HepG2 (cell line): ENCODE measurements around the gene PLK5. TPM values are rescaled to one million over a fixed set of nuclear protein-coding genes. Genes with fewer than 3 reads are reported as not detected.

Experiments used
- RARG ChIP-seq: sonication (generic); formaldehyde crosslinking; IDR thresholded peaks from 2 replicates; pipeline ENCODE4 v1.4.0; 2020; ENCODE audit warnings: low read depth, mild to moderate bottlenecking, missing genetic modification reagents
- USF2 ChIP-seq, 2 experiments: sonication (generic) in 1 of 2; formaldehyde crosslinking in 1 of 2; IDR thresholded peaks; 2 replicates each; pipeline versions ENCODE4 v1.5.1 to v1.6.1; 2011 to 2020; ENCODE audit warnings: borderline replicate concordance in 1 of 2, low read depth in 1 of 2, low read length in 1 of 2, mild to moderate bottlenecking in 1 of 2, missing genetic modification reagents in 1 of 2, moderate library complexity in 1 of 2
- ZNF407 ChIP-seq: sonication (generic); formaldehyde crosslinking; IDR thresholded peaks from one replicate; pipeline ENCODE4 v1.5.1; 2020; ENCODE audit warnings: mild to moderate bottlenecking, missing genetic modification reagents; ENCODE audit errors: not compliant biosample characterization
- polyA plus RNA-seq, 8 experiments: library from polyadenylated mRNA; depleted of rRNA in 3 of 8; stranded (reverse) in 7 of 8; unstranded in 1 of 8; fragments of >200 nt; fragmentation: Illumina TruSeq in 4 of 8; extraction: Trizol in 4 of 8; gene quantifications; 2 replicates each; pipeline versions ENCODE4 v1.2.1 to v1.2.3, GENCODE V29; 2011 to 2016; ENCODE audit warnings: low read depth in 4 of 8, missing spikeins in 1 of 8, mixed read lengths in 1 of 8; ENCODE audit not compliant: insufficient read depth in 1 of 8
- small RNA-seq, 3 experiments: library from RNA; depleted of rRNA; stranded (forward); fragments of <200 nt; gene quantifications; one replicate each; pipeline ENCODE3, GENCODE V24; 2012; ENCODE audit warnings: low read depth in 2 of 3, low replicate concordance in 1 of 3; ENCODE audit not compliant: insufficient read length in 3 of 3, insufficient read depth in 2 of 3
- total RNA-seq, 5 experiments: library from RNA; depleted of rRNA; stranded (reverse); fragments of >200 nt; fragmentation: Illumina TruSeq; extraction: Trizol; gene quantifications; 2 replicates each; pipeline ENCODE4 v1.2.3, GENCODE V29; 2016; ENCODE audit warnings: low read depth in 1 of 5

PLK5 gene
- total and polyA plus RNA-seq, 2 of the 13 experiments (the other 11 are each of a cell fraction or from before 2014, with no cell fraction given) = not detected

DNA sequence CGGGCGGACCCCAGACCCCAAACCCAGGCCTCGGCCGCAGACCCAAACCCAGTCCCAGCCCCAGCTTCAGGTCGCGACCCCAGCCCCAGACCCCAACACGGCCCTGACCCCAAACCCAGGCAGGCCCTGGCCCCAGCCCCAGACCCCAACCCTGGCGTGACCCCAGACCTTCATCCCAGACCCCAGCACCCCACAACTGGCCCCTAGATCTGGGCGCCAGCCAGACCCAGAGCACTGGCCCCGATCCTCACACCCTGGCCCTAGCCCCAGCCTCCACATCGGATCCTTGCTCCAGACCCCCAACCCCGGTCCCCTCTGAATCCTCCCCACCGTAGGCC is 61.3 kb downstream of the PLK5 start (continued):
- TF ChIP-seq ZNF407 (CRISPR knock-in tag) (no peak), USF2 (IDR thresholded peaks at IDR 0.05; ENCODE audit: low read depth, low read length) (no peak), USF2 (CRISPR knock-in tag; IDR thresholded peaks at IDR 0.05; ENCODE audit: borderline replicate concordance) (no peak), RARG (CRISPR knock-in tag) (no peak)
- TF ChIP-seq, all 625 proteins: peak for 0

Small RNAs within 50 kb of the gene (small RNA-seq; reads per million reads assigned to genes)
- 0 reads per million in 3 experiments for gene AC005943.2
- gene RN7SL477P = 0 reads per million in 3 experiments

Other genes with a start within 250 kb of the PLK5 start
- 21.9 and 31.3 TPM in 2 replicates for gene FAM174C, start 248.5 kb upstream of the PLK5 start, total RNA-seq (2016; rRNA removed; fragmentation: Illumina TruSeq; extraction: Trizol)
- gene FAM174C, start 248.5 kb upstream of the PLK5 start, polyA plus RNA-seq (2011; rRNA removed) = 19.5 and 21.2 TPM in 2 replicates
- gene EFNA2, start 238.2 kb upstream of the PLK5 start, total RNA-seq (2016; rRNA removed; fragmentation: Illumina TruSeq; extraction: Trizol) = 4.3 and 9.9 TPM in 2 replicates
- gene EFNA2, start 238.2 kb upstream of the PLK5 start, polyA plus RNA-seq (2011; rRNA removed) = 6.0 and 11.1 TPM in 2 replicates
- 41.9 and 66.9 TPM in 2 replicates for gene NDUFS7, start 140.2 kb upstream of the PLK5 start, total RNA-seq (2016; rRNA removed; fragmentation: Illumina TruSeq; extraction: Trizol)
- gene NDUFS7, start 140.2 kb upstream of the PLK5 start, polyA plus RNA-seq (2011; rRNA removed) = 34.3 and 39.2 TPM in 2 replicates
- 113 and 124 TPM in 2 replicates for gene GAMT, start 122.5 kb upstream of the PLK5 start, total RNA-seq (2016; rRNA removed; fragmentation: Illumina TruSeq; extraction: Trizol)
- 115 and 120 TPM in 2 replicates for gene GAMT, start 122.5 kb upstream of the PLK5 start, polyA plus RNA-seq (2011; rRNA removed)
- gene DAZAP1, start 116.5 kb upstream of the PLK5 start, total RNA-seq (2016; rRNA removed; fragmentation: Illumina TruSeq; extraction: Trizol) = 50.5 and 79.2 TPM in 2 replicates
- 58.7 and 63.3 TPM in 2 replicates for gene DAZAP1, start 116.5 kb upstream of the PLK5 start, polyA plus RNA-seq (2011; rRNA removed)
- gene RPS15, start 85.7 kb upstream of the PLK5 start, total RNA-seq (2016; rRNA removed; fragmentation: Illumina TruSeq; extraction: Trizol) = 695 and 780 TPM in 2 replicates
- gene RPS15, start 85.7 kb upstream of the PLK5 start, polyA plus RNA-seq (2011; rRNA removed) = 1,411 and 1,504 TPM in 2 replicates
- gene APC2, start 74.0 kb upstream of the PLK5 start, total RNA-seq (2016; rRNA removed; fragmentation: Illumina TruSeq; extraction: Trizol) = 0.22 TPM in 1 of 2 replicates, not detected in the other
- gene APC2, start 74.0 kb upstream of the PLK5 start, polyA plus RNA-seq (2011; rRNA removed) = 0.08 and 0.16 TPM in 2 replicates
- gene C19orf25, start 44.9 kb upstream of the PLK5 start, total RNA-seq (2016; rRNA removed; fragmentation: Illumina TruSeq; extraction: Trizol) = 32.3 and 32.4 TPM in 2 replicates
- gene C19orf25, start 44.9 kb upstream of the PLK5 start, polyA plus RNA-seq (2011; rRNA removed) = 14.2 and 19.5 TPM in 2 replicates
- 0.52 and 2.0 TPM in 2 replicates for gene PCSK4, start 33.7 kb upstream of the PLK5 start, total RNA-seq (2016; rRNA removed; fragmentation: Illumina TruSeq; extraction: Trizol)
- 2.7 and 3.1 TPM in 2 replicates for gene PCSK4, start 33.7 kb upstream of the PLK5 start, polyA plus RNA-seq (2011; rRNA removed)
- 15.6 and 28.8 TPM in 2 replicates for gene REEP6, start 32.9 kb upstream of the PLK5 start, total RNA-seq (2016; rRNA removed; fragmentation: Illumina TruSeq; extraction: Trizol)
- 10.0 and 17.3 TPM in 2 replicates for gene REEP6, start 32.9 kb upstream of the PLK5 start, polyA plus RNA-seq (2011; rRNA removed)
- 0.24 and 0.60 TPM in 2 replicates for gene ADAMTSL5, start 11.1 kb upstream of the PLK5 start, total RNA-seq (2016; rRNA removed; fragmentation: Illumina TruSeq; extraction: Trizol)
- gene ADAMTSL5, start 11.1 kb upstream of the PLK5 start, polyA plus RNA-seq (2011; rRNA removed) = 2.7 and 3.8 TPM in 2 replicates
- gene MEX3D, start 44.2 kb downstream of the PLK5 start, total RNA-seq (2016; rRNA removed; fragmentation: Illumina TruSeq; extraction: Trizol) = 10.2 and 17.1 TPM in 2 replicates
- gene MEX3D, start 44.2 kb downstream of the PLK5 start, polyA plus RNA-seq (2011; rRNA removed) = 3.6 and 5.8 TPM in 2 replicates
- gene MBD3, start 68.8 kb downstream of the PLK5 start, total RNA-seq (2016; rRNA removed; fragmentation: Illumina TruSeq; extraction: Trizol) = 58.9 and 76.9 TPM in 2 replicates
- 21.2 and 32.4 TPM in 2 replicates for gene MBD3, start 68.8 kb downstream of the PLK5 start, polyA plus RNA-seq (2011; rRNA removed)
- gene UQCR11, start 81.4 kb downstream of the PLK5 start, total RNA-seq (2016; rRNA removed; fragmentation: Illumina TruSeq; extraction: Trizol) = 214 and 216 TPM in 2 replicates
- gene UQCR11, start 81.4 kb downstream of the PLK5 start, polyA plus RNA-seq (2011; rRNA removed) = 111 and 125 TPM in 2 replicates
- gene TCF3, start 128.5 kb downstream of the PLK5 start, total RNA-seq (2016; rRNA removed; fragmentation: Illumina TruSeq; extraction: Trizol) = 38.0 and 53.2 TPM in 2 replicates
- gene TCF3, start 128.5 kb downstream of the PLK5 start, polyA plus RNA-seq (2011; rRNA removed) = 51.4 and 52.0 TPM in 2 replicates
- not detected in 2 replicates for gene ONECUT3, start 229.4 kb downstream of the PLK5 start, total RNA-seq (2016; rRNA removed; fragmentation: Illumina TruSeq; extraction: Trizol)
- under 0.01 and 0.01 TPM in 2 replicates for gene ONECUT3, start 229.4 kb downstream of the PLK5 start, polyA plus RNA-seq (2011; rRNA removed)